CD4-positive, alpha-beta T cell (primary cell): Measurements from ENCODE around the gene SNTB2. TPM values are rescaled to one million over a fixed set of nuclear protein-coding genes. Genes with fewer than 3 reads are reported as not detected.

Experiments
- ATAC-seq: fragments of 200-7000 bp; cut with Tn5 transposase; one replicate; pipeline ENCODE4 v1.10.0; 2022; ENCODE audit warnings: mild to moderate bottlenecking; ENCODE audit not compliant: poor library complexity
- CTCF ChIA-PET: fragments of 350-600 bp; sonication (Branson Sonifier 250); formaldehyde crosslinking; loops from one replicate; lab custom pipeline; 2021; ENCODE audit warnings: antibody characterized with exemption, inconsistent platforms; lab: Charles Lee
- POLR2A ChIA-PET: fragments of 350-600 bp; sonication (Branson Sonifier 250); formaldehyde crosslinking; loops from one replicate; lab custom pipeline; 2021; ENCODE audit warnings: antibody characterized with exemption, inconsistent platforms; lab: Charles Lee
- DNase-seq, 14 experiments: peaks; one replicate each; pipeline ENCODE4 v3.0.0-alpha.2; 2013 to 2020; ENCODE audit warnings: mixed read lengths in 2 of 14
- H3K27ac ChIP-seq, 2 donors: one replicate each; pipeline versions ENCODE4 v1.5.1 to v1.7.0; 2013; ENCODE audit warnings: low read length in 2 of 2, low read depth in 1 of 2, mild to moderate bottlenecking in 1 of 2
- H3K27me3 ChIP-seq, 2 experiments: 1 replicate in 1 of 2; 2 replicates in 1 of 2; pipeline versions ENCODE4 v1.6.1 to v1.7.0; 2013; ENCODE audit warnings: low read length in 2 of 2, control low read depth in 1 of 2, mild to moderate bottlenecking in 1 of 2, moderate library complexity in 1 of 2; ENCODE audit not compliant: insufficient read depth in 2 of 2, control insufficient read depth in 1 of 2
- H3K36me3 ChIP-seq: one replicate; pipeline ENCODE4 v1.6.1; 2013; ENCODE audit warnings: low read length, control low read depth; ENCODE audit not compliant: insufficient read depth
- H3K4me1 ChIP-seq: one replicate; pipeline ENCODE4 v1.6.1; 2013; ENCODE audit warnings: low read length, control low read depth; ENCODE audit not compliant: insufficient read depth
- H3K4me3 ChIP-seq: one replicate; pipeline ENCODE4 v1.5.1; 2013; ENCODE audit warnings: mild to moderate bottlenecking, low read length, moderate library complexity
- H3K9me3 ChIP-seq, 2 experiments: 1 replicate in 1 of 2; 2 replicates in 1 of 2; pipeline versions ENCODE4 v1.6.1 to v1.7.0; 2013; ENCODE audit warnings: low read length in 2 of 2, mild to moderate bottlenecking in 2 of 2, control low read depth in 1 of 2, moderate library complexity in 1 of 2; ENCODE audit not compliant: control insufficient read depth in 1 of 2, insufficient read depth in 1 of 2
- H3K27ac Mint-ChIP-seq: one replicate; pipeline ENCODE4 v1.8.0; 2020; ENCODE audit warnings: mixed read lengths
- H3K27me3 Mint-ChIP-seq: one replicate; pipeline ENCODE4 v1.8.0; 2021; ENCODE audit warnings: mixed read lengths
- H3K36me3 Mint-ChIP-seq: one replicate; pipeline ENCODE4 v1.8.0; 2021; ENCODE audit warnings: low read depth, mixed read lengths
- H3K4me1 Mint-ChIP-seq: one replicate; pipeline ENCODE4 v1.8.0; 2021; ENCODE audit warnings: low read depth, mixed read lengths
- H3K4me3 Mint-ChIP-seq: one replicate; pipeline ENCODE4 v1.8.0; 2020; ENCODE audit warnings: mild to moderate bottlenecking, mixed read lengths
- H3K9me3 Mint-ChIP-seq: one replicate; pipeline ENCODE4 v1.8.0; 2020; ENCODE audit warnings: mixed read lengths
- CTCF ChIP-seq: fragments of 200-600 bp; IDR thresholded peaks from one replicate; pipeline ENCODE4 v1.8.0; 2022; ENCODE audit warnings: antibody characterized with exemption, mild to moderate bottlenecking
- intact Hi-C, 2 experiments: fragments of 100-400 bp; cut with DNase I in 1 of 2; cut with micrococcal nuclease in 1 of 2; formaldehyde crosslinking; loops; one replicate each; pipeline versions ENCODE4 v1.15.1 to v1.9.0; 2023 to 2025; cut with DNase I, micrococcal nuclease
- total RNA-seq, 174 experiments: library from RNA in 2 of 174; stranded (reverse) in 2 of 174; gene quantifications; one replicate each; pipeline ENCODE4 v1.2.3 and lab custom pipeline; 2021 to 2026

SNTB2 gene
- total RNA-seq, 2 experiments from 2014 or later: 10.1 to 11.4 TPM

- H3K27me3 Mint-ChIP-seq: no peaks in the 10 kb centered on the region
Observed at GRCh38 chr16:69243479-69243878, 56.5 kb downstream of the SNTB2 start.

GRCh38 chr16:69244336-69244735 lies 57.4 kb downstream of the SNTB2 start:
- no peak for DNase-seq
- no peaks in the 10 kb centered on the region for H3K4me1 ChIP-seq
- no peak overlapping the region for H3K4me3 ChIP-seq
- H3K36me3 ChIP-seq: peaks cover 7% of the 10 kb centered on the region
- H3K27ac ChIP-seq: no peak overlapping the region
- Mint-ChIP-seq H3K9me3 (no peaks in the 10 kb centered on the region), H3K27ac (no peak overlapping the region), H3K4me3 (no peak overlapping the region), H3K4me1 (no peaks in the 10 kb centered on the region), H3K27me3 (no peaks in the 10 kb centered on the region), H3K36me3 (peaks cover 16% of the 10 kb centered on the region)
- intact Hi-C loops: no loop called here
- no peaks in the 10 kb centered on the region for H3K9me3 ChIP-seq
- no peaks in the 10 kb centered on the region for H3K27me3 ChIP-seq
- no peak for TF ChIP-seq CTCF
- no peak for ATAC-seq
- ChIA-PET CTCF (no interaction called here), POLR2A (no interaction called here)

More at GRCh38 chr16:69243479-69243878, 56.5 kb downstream of the SNTB2 start:
- Histone ChIP-seq H3K27me3 (no peaks in the 10 kb centered on the region), H3K4me1 (no peaks in the 10 kb centered on the region), H3K4me3 (no peak overlapping the region), H3K9me3 (no peaks in the 10 kb centered on the region), H3K36me3 (peaks cover 7% of the 10 kb centered on the region), H3K27ac (no peak overlapping the region)
- no peaks in the 10 kb centered on the region for H3K4me1 Mint-ChIP-seq
- POLR2A ChIA-PET: interaction anchor here (0.6 kb wide), 1 partner anchor 450 kb away, joined by 3 read pairs; no protein-coding TSS in a partner anchor
- no peak for TF ChIP-seq CTCF
- no peak overlapping the region for H3K4me3 Mint-ChIP-seq
- H3K27ac Mint-ChIP-seq: no peak overlapping the region
- ATAC-seq (no peak), DNase-seq (no peak)
- H3K9me3 Mint-ChIP-seq: no peaks in the 10 kb centered on the region
- H3K36me3 Mint-ChIP-seq: peaks cover 14% of the 10 kb centered on the region
- intact Hi-C loops: no loop called here
- CTCF ChIA-PET: no interaction called here

- ChIA-PET POLR2A (no interaction called here), CTCF (no interaction called here)
- Histone ChIP-seq H3K9me3 (no peaks in the 10 kb centered on the region), H3K36me3 (peaks cover 7% of the 10 kb centered on the region), H3K4me3 (no peak overlapping the region), H3K27ac (no peak overlapping the region), H3K4me1 (peaks cover 11% of the 10 kb centered on the region), H3K27me3 (no peaks in the 10 kb centered on the region)
- no peak for TF ChIP-seq CTCF
- H3K4me1 Mint-ChIP-seq: peaks cover 14% of the 10 kb centered on the region
- no peak overlapping the region for H3K27ac Mint-ChIP-seq
- DNase-seq (no peak), ATAC-seq (no peak)
- no peak overlapping the region for H3K4me3 Mint-ChIP-seq
- H3K27me3 Mint-ChIP-seq: no peaks in the 10 kb centered on the region
- H3K36me3 Mint-ChIP-seq: peaks cover 30% of the 10 kb centered on the region
- no peaks in the 10 kb centered on the region for H3K9me3 Mint-ChIP-seq
- intact Hi-C loops: no loop called here
Observed at GRCh38 chr16:69250081-69250480, 63.1 kb downstream of the SNTB2 start.
